SU-DHL-6 (cell line): ENCODE measurements around the gene CDKL4.

Source experiments
- EZH2phosphoT487 ChIP-seq: fragments of 200-600 bp; sonication (generic), shearing (Covaris generic); conservative IDR thresholded peaks from 2 replicates; pipeline ENCODE4 v1.6.1; 2018; ENCODE audit warnings: mild to moderate bottlenecking, antibody characterized with exemption, low read length, moderate library complexity, mixed read lengths
- TF ChIP-seq, protein P1 (sequence below): fragments of 200-600 bp; sonication (generic); IDR thresholded peaks from one replicate; pipeline ENCODE4 v1.5.1; 2017; ENCODE audit warnings: antibody characterized with exemption, mild to moderate bottlenecking, low read length, moderate library complexity; ENCODE audit not compliant: insufficient read depth, poor library complexity, severe bottlenecking

- TF ChIP-seq, protein P1, sequence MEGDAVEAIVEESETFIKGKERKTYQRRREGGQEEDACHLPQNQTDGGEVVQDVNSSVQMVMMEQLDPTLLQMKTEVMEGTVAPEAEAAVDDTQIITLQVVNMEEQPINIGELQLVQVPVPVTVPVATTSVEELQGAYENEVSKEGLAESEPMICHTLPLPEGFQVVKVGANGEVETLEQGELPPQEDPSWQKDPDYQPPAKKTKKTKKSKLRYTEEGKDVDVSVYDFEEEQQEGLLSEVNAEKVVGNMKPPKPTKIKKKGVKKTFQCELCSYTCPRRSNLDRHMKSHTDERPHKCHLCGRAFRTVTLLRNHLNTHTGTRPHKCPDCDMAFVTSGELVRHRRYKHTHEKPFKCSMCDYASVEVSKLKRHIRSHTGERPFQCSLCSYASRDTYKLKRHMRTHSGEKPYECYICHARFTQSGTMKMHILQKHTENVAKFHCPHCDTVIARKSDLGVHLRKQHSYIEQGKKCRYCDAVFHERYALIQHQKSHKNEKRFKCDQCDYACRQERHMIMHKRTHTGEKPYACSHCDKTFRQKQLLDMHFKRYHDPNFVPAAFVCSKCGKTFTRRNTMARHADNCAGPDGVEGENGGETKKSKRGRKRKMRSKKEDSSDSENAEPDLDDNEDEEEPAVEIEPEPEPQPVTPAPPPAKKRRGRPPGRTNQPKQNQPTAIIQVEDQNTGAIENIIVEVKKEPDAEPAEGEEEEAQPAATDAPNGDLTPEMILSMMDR, result no peak
- TF ChIP-seq EZH2phosphoT487, result no peak
Measured at GRCh38 chr2:39275016-39275415, 31.2 kb upstream of the CDKL4 start.
